ENCODE measurements around the gene RNF212B.

GRCh38 chr14:23307146-23307530 is 69.4 kb downstream of the RNF212B start:
- TF ChIP-seq CTCF (IDR thresholded peaks at IDR 0.05; ENCODE audit: low read depth, low read length) (no peak), POLR2A (IDR thresholded peaks at IDR 0.05; ENCODE audit: extremely low read depth, insufficient read length) (no peak)
